ENCODE data around the gene TPP1.

Gene TPP1

GRCh38 chr11:6629573-6629891 is 10.3 kb upstream of the TPP1 start:
- in situ Hi-C loops (cut with MboI; ENCODE audit: low sequenced_read_pairs) = no loop called here

DNA sequence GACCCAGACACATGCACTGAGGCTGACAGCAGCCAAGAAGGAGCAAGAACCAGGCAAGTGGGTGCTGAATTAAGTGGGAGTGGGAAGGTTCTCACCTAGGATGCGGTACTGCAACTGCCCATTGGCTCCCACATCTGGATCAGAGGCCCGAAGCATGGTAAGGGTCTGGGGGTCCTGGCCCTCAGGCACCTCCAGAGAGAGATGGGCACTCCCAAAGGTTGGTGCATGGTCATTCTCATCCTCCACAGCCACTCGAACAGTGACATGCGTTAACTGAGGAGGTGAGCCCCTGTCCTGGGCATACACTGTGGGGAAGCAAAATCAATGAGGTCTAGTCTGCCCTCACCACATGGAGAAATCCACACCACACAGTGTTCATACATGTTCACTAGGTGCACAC is 9.3 kb upstream of the TPP1 start:
- in situ Hi-C loops (cut with MboI; ENCODE audit: low sequenced_read_pairs) = no loop called here

DNA sequence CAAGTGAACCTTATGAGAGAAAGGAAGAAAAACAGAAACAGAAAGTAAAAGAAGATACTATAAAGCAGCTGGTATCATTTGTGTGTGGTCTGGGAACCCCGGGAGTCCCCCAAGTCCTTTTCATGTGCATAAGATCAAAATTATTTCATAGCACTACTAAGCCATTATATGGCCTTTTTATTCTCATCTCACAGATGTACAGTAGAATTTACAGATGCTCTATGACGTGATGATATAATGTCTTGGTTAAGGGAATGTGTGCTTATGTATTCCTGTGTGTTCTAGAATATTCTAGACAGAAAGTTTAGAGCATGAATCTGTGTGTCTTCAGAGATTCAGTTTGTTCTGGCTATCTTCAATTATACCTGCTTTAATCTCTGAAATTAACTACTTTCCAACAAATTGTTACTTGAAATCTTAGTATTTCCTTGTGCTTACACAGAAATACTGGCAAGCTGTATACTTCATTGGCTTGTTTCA is 8.6 kb upstream of the TPP1 start:
- in situ Hi-C loops (cut with MboI; ENCODE audit: low sequenced_read_pairs) = no loop called here

GRCh38 chr11:6626971-6627761 is 7.9 kb upstream of the TPP1 start:
- in situ Hi-C loops (cut with MboI; ENCODE audit: low sequenced_read_pairs) = no loop called here

GRCh38 chr11:6625832-6626420 is 6.7 kb upstream of the TPP1 start:
- in situ Hi-C loops (cut with MboI; ENCODE audit: low sequenced_read_pairs) = no loop called here

GRCh38 chr11:6625156-6625831 is 6.1 kb upstream of the TPP1 start:
- in situ Hi-C loops (cut with MboI; ENCODE audit: low sequenced_read_pairs) = no loop called here

GRCh38 chr11:6623391-6624363 is 4.5 kb upstream of the TPP1 start:
- in situ Hi-C loops (cut with MboI; ENCODE audit: low sequenced_read_pairs) = no loop called here

- in situ Hi-C loops (cut with MboI; ENCODE audit: low sequenced_read_pairs) = no loop called here
These were observed 3.3 kb upstream of the TPP1 start for GRCh38 chr11:6622261-6623171.

GRCh38 chr11:6621711-6622211 is 2.5 kb upstream of the TPP1 start:
- in situ Hi-C loops (cut with MboI; ENCODE audit: low sequenced_read_pairs) = no loop called here

- in situ Hi-C loops (cut with MboI; ENCODE audit: low sequenced_read_pairs) = no loop called here
These were observed 1.4 kb upstream of the TPP1 start for GRCh38 chr11:6620636-6621035.

- in situ Hi-C loops (cut with MboI; ENCODE audit: low sequenced_read_pairs) = no loop called here
These were observed 862 bp downstream of the TPP1 start for GRCh38 chr11:6618117-6619003.

DNA sequence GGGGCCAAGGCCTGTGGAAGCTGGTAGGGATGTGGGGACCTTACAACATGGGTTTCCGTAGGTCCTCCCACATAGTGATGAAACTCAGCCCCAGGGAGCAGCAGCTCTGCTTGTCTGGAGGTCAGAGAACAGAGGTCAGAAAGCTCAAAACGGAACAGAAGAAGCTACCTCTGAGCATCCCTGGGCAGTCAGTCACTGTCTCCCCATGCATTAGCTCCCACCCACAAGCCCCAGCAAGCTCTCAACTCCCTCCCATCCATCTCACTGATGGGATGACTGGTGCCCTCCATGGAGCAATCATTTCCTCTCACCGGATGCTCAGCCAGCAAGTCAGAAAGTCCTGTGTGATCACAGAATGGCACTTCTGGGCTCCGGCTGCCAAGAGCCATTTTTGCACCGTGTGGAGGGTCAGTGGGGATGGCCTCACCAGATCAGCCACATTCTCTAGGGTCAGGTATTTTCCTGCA is 1.9 kb downstream of the TPP1 start:
- in situ Hi-C loops (cut with MboI; ENCODE audit: low sequenced_read_pairs) = no loop called here

- in situ Hi-C loops (cut with MboI; ENCODE audit: low sequenced_read_pairs) = no loop called here
These were observed 2.5 kb downstream of the TPP1 start for GRCh38 chr11:6616596-6617250.

- in situ Hi-C loops (cut with MboI; ENCODE audit: low sequenced_read_pairs) = no loop called here
These were observed 3.2 kb downstream of the TPP1 start for GRCh38 chr11:6615882-6616585.

- in situ Hi-C loops (cut with MboI; ENCODE audit: low sequenced_read_pairs) = no loop called here
These were observed 4.2 kb downstream of the TPP1 start for GRCh38 chr11:6615046-6615445.

- in situ Hi-C loops (cut with MboI; ENCODE audit: low sequenced_read_pairs) = no loop called here
These were observed 4.8 kb downstream of the TPP1 start for GRCh38 chr11:6614446-6614845.

GRCh38 chr11:6613496-6613895 is 5.7 kb downstream of the TPP1 start:
- in situ Hi-C loops (cut with MboI; ENCODE audit: low sequenced_read_pairs) = no loop called here
